Tibial nerve (tissue), 3 donors: ENCODE measurements around the gene THRA.

ENCODE experiments used
- POLR2A ChIP-seq, 2 donors: fragments of 450-650 bp; IDR thresholded peaks; one replicate each; pipeline ENCODE4 v1.6.1; 2017; ENCODE audit warnings: antibody characterized with exemption in 2 of 2, mild to moderate bottlenecking in 2 of 2, moderate library complexity in 2 of 2
- TF ChIP-seq, protein P1 (sequence below), 5 experiments: fragments of 200-600 bp in 3 of 5; fragments of 450-650 bp in 2 of 5; sonication (generic) in 3 of 5; IDR thresholded peaks; one replicate each; pipeline ENCODE4 v1.5.1; 2016 to 2019; ENCODE audit warnings: antibody characterized with exemption in 5 of 5, mild to moderate bottlenecking in 3 of 5, moderate library complexity in 2 of 5

DNA sequence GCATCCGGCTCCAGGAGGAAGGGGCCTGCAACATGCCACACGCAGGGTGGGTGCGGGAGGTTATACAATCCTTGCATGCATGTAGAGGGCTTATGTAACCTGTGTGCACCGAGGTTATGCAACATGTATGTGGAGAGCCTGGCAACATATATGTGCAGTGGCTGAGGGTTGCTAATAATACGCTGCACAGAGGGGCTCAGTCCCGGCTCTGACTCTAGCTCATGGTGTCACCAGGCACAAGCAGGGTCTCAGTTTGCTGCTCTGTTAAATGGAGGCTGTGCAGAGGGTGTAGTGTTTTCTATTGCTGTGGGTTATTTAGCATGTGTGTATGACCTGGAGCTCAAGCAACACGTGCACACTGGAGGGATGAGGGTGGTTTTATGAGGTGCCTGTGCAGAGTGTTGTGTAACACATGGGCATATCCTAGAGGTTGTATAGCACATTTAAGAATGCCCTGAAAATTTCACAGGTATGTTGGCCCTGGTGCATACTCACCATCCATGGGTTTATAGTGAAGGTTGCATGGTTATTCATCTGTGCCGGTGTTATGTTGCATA is 13.3 kb downstream of the THRA start:
- TF ChIP-seq, protein P1, sequence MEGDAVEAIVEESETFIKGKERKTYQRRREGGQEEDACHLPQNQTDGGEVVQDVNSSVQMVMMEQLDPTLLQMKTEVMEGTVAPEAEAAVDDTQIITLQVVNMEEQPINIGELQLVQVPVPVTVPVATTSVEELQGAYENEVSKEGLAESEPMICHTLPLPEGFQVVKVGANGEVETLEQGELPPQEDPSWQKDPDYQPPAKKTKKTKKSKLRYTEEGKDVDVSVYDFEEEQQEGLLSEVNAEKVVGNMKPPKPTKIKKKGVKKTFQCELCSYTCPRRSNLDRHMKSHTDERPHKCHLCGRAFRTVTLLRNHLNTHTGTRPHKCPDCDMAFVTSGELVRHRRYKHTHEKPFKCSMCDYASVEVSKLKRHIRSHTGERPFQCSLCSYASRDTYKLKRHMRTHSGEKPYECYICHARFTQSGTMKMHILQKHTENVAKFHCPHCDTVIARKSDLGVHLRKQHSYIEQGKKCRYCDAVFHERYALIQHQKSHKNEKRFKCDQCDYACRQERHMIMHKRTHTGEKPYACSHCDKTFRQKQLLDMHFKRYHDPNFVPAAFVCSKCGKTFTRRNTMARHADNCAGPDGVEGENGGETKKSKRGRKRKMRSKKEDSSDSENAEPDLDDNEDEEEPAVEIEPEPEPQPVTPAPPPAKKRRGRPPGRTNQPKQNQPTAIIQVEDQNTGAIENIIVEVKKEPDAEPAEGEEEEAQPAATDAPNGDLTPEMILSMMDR (IDR thresholded peaks at IDR 0.05): no peak
- TF ChIP-seq POLR2A (IDR thresholded peaks at IDR 0.05): no peak
